RWPE2 (cell line): Measurements from ENCODE around the gene KRTAP4-16.
"Not testable (repeated sequence)": the region's sequence is repeated elsewhere in the genome, so short reads cannot be mapped to it uniquely, and the experiment has no call there.

ENCODE experiments used
- ATAC-seq: fragments of 200-7000 bp; cut with Tn5 transposase; 3 replicates; pipeline ENCODE4 v1.9.1; 2021; ENCODE audit warnings: low read depth
- DNase-seq: peaks from one replicate; pipeline ENCODE4 v3.0.0-alpha.2; 2020; ENCODE audit warnings: low spot score
- H3K27ac ChIP-seq: fragments of 450-650 bp; 2 replicates; pipeline ENCODE4 v1.5.1; 2017; ENCODE audit warnings: mild to moderate bottlenecking; ENCODE audit not compliant: poor library complexity, severe bottlenecking
- H3K27me3 ChIP-seq: fragments of 250-450 bp; sonication (Bioruptor Pico); 2 replicates; pipeline ENCODE4 v1.5.1; 2021; ENCODE audit warnings: mild to moderate bottlenecking, moderate library complexity; ENCODE audit not compliant: insufficient read depth, poor library complexity, severe bottlenecking
- H3K36me3 ChIP-seq: fragments of 250-450 bp; sonication (Bioruptor Pico); 2 replicates; pipeline ENCODE4 v1.5.1; 2020; ENCODE audit warnings: low read depth, mild to moderate bottlenecking, moderate library complexity
- H3K4me1 ChIP-seq: fragments of 250-450 bp; sonication (Bioruptor Pico); 2 replicates; pipeline ENCODE4 v1.5.1; 2021; ENCODE audit warnings: mild to moderate bottlenecking, moderate library complexity; ENCODE audit not compliant: insufficient read depth, poor library complexity, severe bottlenecking
- H3K4me3 ChIP-seq: fragments of 250-450 bp; sonication (Bioruptor Pico); 2 replicates; pipeline ENCODE4 v1.5.1; 2021; ENCODE audit warnings: mild to moderate bottlenecking, moderate library complexity; ENCODE audit not compliant: severe bottlenecking
- H3K9me3 ChIP-seq: fragments of 250-450 bp; sonication (Bioruptor Pico); 2 replicates; pipeline ENCODE4 v1.5.1; 2021; ENCODE audit warnings: mild to moderate bottlenecking, moderate library complexity; ENCODE audit not compliant: severe bottlenecking
- CTCF ChIP-seq: fragments of 450-650 bp; IDR thresholded peaks from one replicate; pipeline ENCODE4 v1.5.1; 2017; ENCODE audit warnings: mild to moderate bottlenecking, moderate library complexity; ENCODE audit not compliant: poor library complexity, severe bottlenecking

KRTAP4-16 gene

GRCh38 chr17:41147531-41148204, 45.7 kb upstream of the KRTAP4-16 start:
- no peak for ATAC-seq
- Histone ChIP-seq H3K4me3 (no peak overlapping the region), H3K36me3 (no peaks in the 10 kb centered on the region), H3K27me3 (no peaks in the 10 kb centered on the region), H3K27ac (no peak overlapping the region), H3K4me1 (peaks cover 8% of the 10 kb centered on the region), H3K9me3 (no peaks in the 10 kb centered on the region)
- DNase-seq = no peak
- no peak for TF ChIP-seq CTCF

- Histone ChIP-seq H3K27ac (no peak overlapping the region), H3K9me3 (peaks cover 2% of the 10 kb centered on the region), H3K27me3 (no peaks in the 10 kb centered on the region), H3K36me3 (no peaks in the 10 kb centered on the region), H3K4me3 (no peak overlapping the region), H3K4me1 (peaks cover 2% of the 10 kb centered on the region)
- ATAC-seq = no peak
- no peak for TF ChIP-seq CTCF
- no peak for DNase-seq
Observed at GRCh38 chr17:41145261-41145660, 43.3 kb upstream of the KRTAP4-16 start.

GRCh38 chr17:41144846-41145245, 42.8 kb upstream of the KRTAP4-16 start:
- no peaks in the 10 kb centered on the region for H3K36me3 ChIP-seq
- ATAC-seq (no peak), DNase-seq (no peak)
- H3K4me1 ChIP-seq = peaks cover 2% of the 10 kb centered on the region
- no peak for TF ChIP-seq CTCF
- H3K4me3 ChIP-seq = no peak overlapping the region
- no peaks in the 10 kb centered on the region for H3K27me3 ChIP-seq
- H3K9me3 ChIP-seq = peaks cover 3% of the 10 kb centered on the region
- H3K27ac ChIP-seq = no peak overlapping the region

GRCh38 chr17:41141361-41141760, 39.4 kb upstream of the KRTAP4-16 start:
- peaks cover 3% of the 10 kb centered on the region for H3K9me3 ChIP-seq
- H3K27me3 ChIP-seq = no peaks in the 10 kb centered on the region
- H3K27ac ChIP-seq = peak overlapping the region; percentile 31
- H3K4me3 ChIP-seq = no peak overlapping the region
- no peak for TF ChIP-seq CTCF
- no peak for DNase-seq
- H3K4me1 ChIP-seq = peaks cover 2% of the 10 kb centered on the region
- H3K36me3 ChIP-seq = no peaks in the 10 kb centered on the region
- no peak for ATAC-seq

- DNase-seq (no peak), ATAC-seq (peak; percentile 99)
Observed at GRCh38 chr17:41140360-41141131, 38.5 kb upstream of the KRTAP4-16 start, which contains the start of gene KRTAP4-6. Gene KRTAP4-6 (minus strand): TSS chr17:41140544. CDS start chr17:41140487, 57 bp downstream.

DNA sequence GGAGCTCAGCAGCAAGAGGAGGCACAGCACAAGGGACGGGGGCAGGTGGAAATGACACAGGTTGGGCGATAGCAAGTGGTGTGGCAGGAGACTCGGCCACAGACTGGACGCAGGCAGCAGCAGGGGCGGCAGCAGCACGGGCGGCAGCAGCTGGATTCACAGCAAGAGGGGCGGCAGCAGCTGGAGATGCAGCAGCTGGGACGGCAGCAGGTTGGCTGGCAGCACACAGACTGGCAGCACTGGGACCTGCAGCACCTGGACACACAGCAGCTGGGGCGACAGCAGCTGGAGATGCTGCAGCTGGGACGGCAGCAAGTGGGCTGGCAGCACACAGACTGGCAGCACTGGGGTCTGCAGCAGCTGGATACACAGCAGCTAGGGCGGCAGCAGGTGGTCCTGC, 37.9 kb upstream of the KRTAP4-16 start:
- not testable (repeated sequence) for H3K27me3 ChIP-seq, H3K9me3 ChIP-seq, H3K36me3 ChIP-seq, H3K4me3 ChIP-seq, DNase-seq, H3K4me1 ChIP-seq, ATAC-seq
- peak overlapping the region; percentile 31 for H3K27ac ChIP-seq

More at GRCh38 chr17:41140360-41141131, 38.5 kb upstream of the KRTAP4-16 start, which contains the start of gene KRTAP4-6:
- Histone ChIP-seq H3K27me3 (no peaks in the 10 kb centered on the region), H3K4me1 (peaks cover 2% of the 10 kb centered on the region), H3K27ac (peak within 1 kb of the TSS; percentile 31), H3K4me3 (no peak within 1 kb of the TSS), H3K36me3 (no peaks in the 10 kb centered on the region), H3K9me3 (peaks cover 3% of the 10 kb centered on the region)
- no peak for TF ChIP-seq CTCF
